Endodermal cell (in vitro differentiated cells): ENCODE results near the gene NANOS2. TPM values are rescaled to one million over a fixed set of nuclear protein-coding genes. Genes with fewer than 3 reads are reported as not detected.

Experiments used
- DNase-seq: peaks from one replicate; pipeline ENCODE4 v3.0.0-alpha.2; 2017
- H3K27ac ChIP-seq: 2 replicates; pipeline ENCODE4 v1.5.1; 2013; ENCODE audit warnings: mild to moderate bottlenecking, low read depth, low read length, moderate library complexity
- H3K27me3 ChIP-seq: 2 replicates; pipeline ENCODE4 v1.6.1; 2013; ENCODE audit warnings: mild to moderate bottlenecking, low read length, moderate library complexity; ENCODE audit not compliant: insufficient read depth, control insufficient read depth, poor library complexity, severe bottlenecking
- H3K36me3 ChIP-seq: 2 replicates; pipeline ENCODE4 v1.7.0; 2013; ENCODE audit warnings: mild to moderate bottlenecking, low read length, moderate library complexity; ENCODE audit not compliant: control insufficient read depth, insufficient read depth
- H3K4me1 ChIP-seq: one replicate; pipeline ENCODE4 v1.7.0; 2013; ENCODE audit warnings: low read length; ENCODE audit not compliant: control insufficient read depth, insufficient read depth
- H3K4me3 ChIP-seq: 2 replicates; pipeline ENCODE4 v1.5.1; 2013; ENCODE audit warnings: mild to moderate bottlenecking, low read length, moderate library complexity
- H3K9ac ChIP-seq: 2 replicates; pipeline ENCODE4 v1.6.1; 2013; ENCODE audit warnings: mild to moderate bottlenecking, low read length, moderate library complexity; ENCODE audit not compliant: poor library complexity, severe bottlenecking; ENCODE audit errors: extremely low read depth
- H3K9me3 ChIP-seq: 2 replicates; pipeline ENCODE4 v1.6.1; 2013; ENCODE audit warnings: mild to moderate bottlenecking, low read length, moderate library complexity; ENCODE audit not compliant: control insufficient read depth
- H3K27ac Mint-ChIP-seq: 2 replicates; pipeline ENCODE4 v1.8.0; 2020; ENCODE audit warnings: mixed read lengths
- H3K27me3 Mint-ChIP-seq: 2 replicates; pipeline ENCODE4 v1.8.0; 2021; ENCODE audit warnings: mild to moderate bottlenecking, mixed read lengths; ENCODE audit not compliant: insufficient read depth
- H3K36me3 Mint-ChIP-seq: 2 replicates; pipeline ENCODE4 v1.8.0; 2020; ENCODE audit warnings: low read depth, mixed read lengths
- H3K4me1 Mint-ChIP-seq: 2 replicates; pipeline ENCODE4 v1.8.0; 2020; ENCODE audit warnings: mixed read lengths
- H3K4me3 Mint-ChIP-seq: 2 replicates; pipeline ENCODE4 v1.8.0; 2020; ENCODE audit warnings: mild to moderate bottlenecking, moderate library complexity, mixed read lengths
- H3K9me3 Mint-ChIP-seq: 2 replicates; pipeline ENCODE4 v1.8.0; 2020; ENCODE audit warnings: mild to moderate bottlenecking, mixed read lengths
- WGBS, 2 experiments: methylation state at CpG; one replicate each; pipeline versions ENCODE4 v1.1.5 to v1.1.7; 2013; ENCODE audit warnings: missing lambda C conversion rate in 2 of 2, mixed read lengths in 1 of 2; ENCODE audit not compliant: insufficient coverage in 1 of 2, insufficient read length in 1 of 2; 5-methylcytosine and 5-hydroxymethylcytosine counted together
- total RNA-seq, 2 donors: library from RNA; stranded (reverse); fragmentation: NEBNext Ultra II Directional in 1 of 2; extraction: Animal tissue kit (Norgen Biotek cat#: 25700) in 1 of 2; gene quantifications; 2 replicates in 1 of 2; 3 replicates in 1 of 2; pipeline ENCODE4 v1.2.1, GENCODE V29; 2021
- TF ChIP-seq, protein P1 (sequence below): fragments of 200-600 bp; sonication (generic); conservative IDR thresholded peaks from 2 replicates; pipeline ENCODE4 v1.5.0; 2021; ENCODE audit warnings: antibody characterized with exemption, mild to moderate bottlenecking

NANOS2 gene
- total RNA-seq, 2 donors from 2014 or later = not detected

DNA sequence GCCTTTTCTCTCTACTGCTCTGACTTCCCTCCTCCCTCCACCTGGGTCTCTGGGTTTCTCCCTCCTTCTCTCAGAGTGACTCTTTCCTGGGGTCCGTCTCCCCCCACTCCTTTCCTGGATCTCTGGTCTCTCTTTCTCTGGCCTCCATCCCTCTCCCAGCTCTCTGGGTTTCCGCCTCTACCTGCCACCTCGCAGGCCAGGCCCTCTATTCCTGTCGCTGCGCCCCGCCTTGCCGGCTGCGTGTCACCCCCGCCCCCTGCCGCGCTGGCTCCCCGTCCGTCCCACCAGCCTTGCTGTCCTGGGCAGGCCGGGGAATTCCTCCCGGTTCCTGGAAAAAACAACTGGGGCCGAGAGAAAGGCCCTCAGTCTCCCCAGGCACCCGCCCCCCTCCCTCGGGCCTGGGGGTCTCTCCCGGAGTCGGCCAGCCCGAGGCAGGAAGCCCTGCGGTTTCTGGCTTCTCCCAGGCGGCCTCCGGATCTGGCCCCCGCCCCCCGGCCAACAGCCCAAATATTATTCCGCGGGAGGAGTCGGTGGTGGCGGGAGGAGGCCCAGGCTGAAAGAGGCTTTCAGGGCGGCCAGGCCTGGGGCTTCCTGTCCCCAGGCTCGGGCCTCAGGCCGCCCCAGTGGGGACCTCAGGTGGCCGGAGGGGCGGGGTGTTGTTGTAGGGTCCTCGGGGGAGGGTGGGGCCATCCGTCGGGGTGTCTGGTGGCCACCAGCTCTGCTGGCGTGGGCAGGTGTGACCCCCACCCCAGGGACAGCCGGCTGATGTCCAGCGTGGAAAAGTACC lies 38.0 kb downstream of the NANOS2 start:
- 29 to 38% methylated on average over 9 to 41 of the region's 41 CpGs for whole genome bisulfite sequencing, 2 experiments
- no peak overlapping the region for H3K9ac ChIP-seq
- H3K4me3 Mint-ChIP-seq = peak overlapping the region; percentile 41

GRCh38 chr19:45876161-45876410 lies 38.5 kb downstream of the NANOS2 start:
- no peaks in the 10 kb centered on the region for H3K9me3 Mint-ChIP-seq
- Histone ChIP-seq H3K27me3 (no peaks in the 10 kb centered on the region), H3K9ac (no peak overlapping the region), H3K36me3 (peaks cover 12% of the 10 kb centered on the region), H3K4me1 (peaks cover 15% of the 10 kb centered on the region), H3K27ac (no peak overlapping the region), H3K4me3 (no peak overlapping the region), H3K9me3 (no peaks in the 10 kb centered on the region)
- peak overlapping the region; percentile 41 for H3K4me3 Mint-ChIP-seq
- TF ChIP-seq, protein P1, sequence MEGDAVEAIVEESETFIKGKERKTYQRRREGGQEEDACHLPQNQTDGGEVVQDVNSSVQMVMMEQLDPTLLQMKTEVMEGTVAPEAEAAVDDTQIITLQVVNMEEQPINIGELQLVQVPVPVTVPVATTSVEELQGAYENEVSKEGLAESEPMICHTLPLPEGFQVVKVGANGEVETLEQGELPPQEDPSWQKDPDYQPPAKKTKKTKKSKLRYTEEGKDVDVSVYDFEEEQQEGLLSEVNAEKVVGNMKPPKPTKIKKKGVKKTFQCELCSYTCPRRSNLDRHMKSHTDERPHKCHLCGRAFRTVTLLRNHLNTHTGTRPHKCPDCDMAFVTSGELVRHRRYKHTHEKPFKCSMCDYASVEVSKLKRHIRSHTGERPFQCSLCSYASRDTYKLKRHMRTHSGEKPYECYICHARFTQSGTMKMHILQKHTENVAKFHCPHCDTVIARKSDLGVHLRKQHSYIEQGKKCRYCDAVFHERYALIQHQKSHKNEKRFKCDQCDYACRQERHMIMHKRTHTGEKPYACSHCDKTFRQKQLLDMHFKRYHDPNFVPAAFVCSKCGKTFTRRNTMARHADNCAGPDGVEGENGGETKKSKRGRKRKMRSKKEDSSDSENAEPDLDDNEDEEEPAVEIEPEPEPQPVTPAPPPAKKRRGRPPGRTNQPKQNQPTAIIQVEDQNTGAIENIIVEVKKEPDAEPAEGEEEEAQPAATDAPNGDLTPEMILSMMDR = no peak
- H3K27ac Mint-ChIP-seq = peak overlapping the region; percentile 58
- no peak for DNase-seq
- H3K4me1 Mint-ChIP-seq = peaks cover 56% of the 10 kb centered on the region
- no peaks in the 10 kb centered on the region for H3K27me3 Mint-ChIP-seq
- WGBS, 2 experiments = 69 to 70% methylated on average over 4 of the region's 4 CpGs
- H3K36me3 Mint-ChIP-seq = peaks cover 24% of the 10 kb centered on the region

More for the DNA sequence above, 38.0 kb downstream of the NANOS2 start:
- DNase-seq = peak; percentile 85
- no peaks in the 10 kb centered on the region for H3K27me3 ChIP-seq
- H3K36me3 ChIP-seq = peaks cover 11% of the 10 kb centered on the region
- H3K4me1 ChIP-seq = peaks cover 17% of the 10 kb centered on the region
- no peaks in the 10 kb centered on the region for H3K9me3 Mint-ChIP-seq
- H3K27ac ChIP-seq = no peak overlapping the region
- no peaks in the 10 kb centered on the region for H3K9me3 ChIP-seq
- TF ChIP-seq, protein P1 = no peak
- H3K36me3 Mint-ChIP-seq = peaks cover 20% of the 10 kb centered on the region
- no peaks in the 10 kb centered on the region for H3K27me3 Mint-ChIP-seq
- H3K4me3 ChIP-seq = no peak overlapping the region
- peaks cover 61% of the 10 kb centered on the region for H3K4me1 Mint-ChIP-seq
- peak overlapping the region; percentile 58 for H3K27ac Mint-ChIP-seq

GRCh38 chr19:45874620-45874966 lies 40.0 kb downstream of the NANOS2 start:
- Histone ChIP-seq H3K9ac (no peak overlapping the region), H3K4me3 (no peak overlapping the region), H3K27me3 (no peaks in the 10 kb centered on the region), H3K27ac (no peak overlapping the region), H3K4me1 (peaks cover 15% of the 10 kb centered on the region), H3K9me3 (no peaks in the 10 kb centered on the region), H3K36me3 (peaks cover 20% of the 10 kb centered on the region)
- Mint-ChIP-seq H3K36me3 (peaks cover 26% of the 10 kb centered on the region), H3K9me3 (no peaks in the 10 kb centered on the region), H3K27me3 (no peaks in the 10 kb centered on the region), H3K27ac (peak overlapping the region; percentile 48), H3K4me3 (no peak overlapping the region), H3K4me1 (peaks cover 48% of the 10 kb centered on the region)
- DNase-seq = no peak
- TF ChIP-seq, protein P1 = no peak
- WGBS, 2 experiments = 95 to 100% methylated on average over 2 to 7 of the region's 7 CpGs
